ENCODE data around the gene LTC4S. TPM values are rescaled to one million over a fixed set of nuclear protein-coding genes. Genes with fewer than 3 reads are reported as not detected.
A peak's percentile ranks its signal among the peaks of the same experiment; 100 is the strongest.

The LTC4S gene
- total RNA-seq, 1 donor from 2014 or later = 0.26 TPM

DNA sequence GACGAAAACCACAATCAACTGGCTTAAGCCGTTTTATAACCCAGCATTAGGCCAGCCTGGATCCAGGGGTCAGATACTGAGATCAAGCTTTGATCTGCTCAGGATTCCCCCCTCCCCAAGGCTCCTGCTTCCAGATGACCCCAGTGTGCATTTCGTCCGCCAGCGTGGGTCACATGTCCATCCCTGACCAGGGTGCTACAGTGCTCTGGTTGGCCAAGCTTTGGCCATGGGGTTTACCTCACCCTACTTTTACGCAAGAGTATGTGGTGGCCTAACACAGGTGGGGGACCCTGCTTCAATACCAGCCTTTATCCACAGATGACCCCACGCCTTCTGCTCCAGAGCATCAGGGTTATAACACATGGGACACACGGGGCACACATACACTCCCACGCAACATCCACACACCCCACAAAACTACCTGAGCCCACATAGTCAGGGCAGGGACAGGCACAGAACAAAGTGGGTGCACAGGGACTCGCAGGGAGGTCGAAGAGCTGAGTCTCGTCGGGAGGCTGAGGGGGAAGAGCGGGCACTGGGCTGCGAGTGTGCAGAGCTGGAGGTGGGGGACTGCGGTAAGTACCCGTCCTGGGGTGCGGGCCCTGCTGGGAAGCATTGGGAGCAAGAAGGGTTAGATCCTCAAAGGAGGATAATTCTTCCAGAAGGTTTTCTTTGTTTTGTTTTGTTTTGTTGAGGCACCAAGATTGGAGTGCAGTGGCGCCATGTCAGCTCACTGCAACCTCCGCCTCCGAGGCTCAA lies 21.9 kb downstream of the LTC4S start:
- H3K36me3 ChIP-seq (ENCODE audit: control insufficient read depth, insufficient read depth, low read length) = no peaks in the 10 kb centered on the region
- FAIRE-seq (no peak), DNase-seq (ENCODE audit: low read depth) (no peak)
- H3K4me3 ChIP-seq (ENCODE audit: low read depth, low read length) = no peak overlapping the region
- no peaks in the 10 kb centered on the region for H3K27me3 ChIP-seq (ENCODE audit: control insufficient read depth, insufficient read depth, low read length)
- TF ChIP-seq CTCF (IDR thresholded peaks at IDR 0.05; ENCODE audit: insufficient read depth, low read length, severe bottlenecking) = no peak

- H3K27me3 ChIP-seq (ENCODE audit: control insufficient read depth, insufficient read depth, low read length) = no peaks in the 10 kb centered on the region
- DNase-seq (ENCODE audit: low read depth) (no peak), FAIRE-seq (no peak)
- no peaks in the 10 kb centered on the region for H3K36me3 ChIP-seq (ENCODE audit: control insufficient read depth, insufficient read depth, low read length)
- no peak for TF ChIP-seq CTCF (IDR thresholded peaks at IDR 0.05; ENCODE audit: insufficient read depth, low read length, severe bottlenecking)
- peak overlapping the region; percentile 33 for H3K4me3 ChIP-seq (ENCODE audit: low read depth, low read length)
These were observed 22.6 kb downstream of the LTC4S start for GRCh38 chr5:179816401-179816795.

GRCh38 chr5:179816796-179817469 lies 23.1 kb downstream of the LTC4S start:
- no peak for FAIRE-seq
- Histone ChIP-seq H3K36me3 (ENCODE audit: control insufficient read depth, insufficient read depth, low read length) (peaks cover under 1% of the 10 kb centered on the region), H3K4me3 (ENCODE audit: low read depth, low read length) (peak overlapping the region; percentile 33), H3K27me3 (ENCODE audit: control insufficient read depth, insufficient read depth, low read length) (no peaks in the 10 kb centered on the region)
- DNase-seq (ENCODE audit: low read depth) = no peak
- TF ChIP-seq CTCF (IDR thresholded peaks at IDR 0.05; ENCODE audit: insufficient read depth, low read length, severe bottlenecking) = no peak

DNA sequence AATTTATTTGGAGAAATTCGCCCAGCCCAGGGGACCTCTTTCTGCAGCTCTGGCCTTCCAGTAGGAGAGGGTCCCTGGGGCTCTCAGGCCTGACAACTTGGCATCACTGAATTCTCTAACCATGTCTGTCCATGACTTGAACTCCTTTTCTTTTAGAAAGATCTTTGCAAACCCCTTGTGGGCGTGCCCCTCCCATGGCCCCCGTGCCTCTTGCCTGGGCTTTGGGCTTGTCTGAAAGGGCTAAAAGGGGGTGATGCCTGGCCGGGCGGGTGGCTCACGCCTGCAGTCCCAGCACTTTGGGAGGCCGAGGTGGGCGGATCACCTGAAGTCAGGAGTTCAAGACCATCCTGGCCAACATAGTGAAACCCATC lies 23.7 kb downstream of the LTC4S start:
- no peak for TF ChIP-seq CTCF (IDR thresholded peaks at IDR 0.05; ENCODE audit: insufficient read depth, low read length, severe bottlenecking)
- Histone ChIP-seq H3K4me3 (ENCODE audit: low read depth, low read length) (peak overlapping the region; percentile 33), H3K36me3 (ENCODE audit: control insufficient read depth, insufficient read depth, low read length) (peaks cover 5% of the 10 kb centered on the region), H3K27me3 (ENCODE audit: control insufficient read depth, insufficient read depth, low read length) (no peaks in the 10 kb centered on the region)
- no peak for DNase-seq (ENCODE audit: low read depth)
- no peak for FAIRE-seq

DNA sequence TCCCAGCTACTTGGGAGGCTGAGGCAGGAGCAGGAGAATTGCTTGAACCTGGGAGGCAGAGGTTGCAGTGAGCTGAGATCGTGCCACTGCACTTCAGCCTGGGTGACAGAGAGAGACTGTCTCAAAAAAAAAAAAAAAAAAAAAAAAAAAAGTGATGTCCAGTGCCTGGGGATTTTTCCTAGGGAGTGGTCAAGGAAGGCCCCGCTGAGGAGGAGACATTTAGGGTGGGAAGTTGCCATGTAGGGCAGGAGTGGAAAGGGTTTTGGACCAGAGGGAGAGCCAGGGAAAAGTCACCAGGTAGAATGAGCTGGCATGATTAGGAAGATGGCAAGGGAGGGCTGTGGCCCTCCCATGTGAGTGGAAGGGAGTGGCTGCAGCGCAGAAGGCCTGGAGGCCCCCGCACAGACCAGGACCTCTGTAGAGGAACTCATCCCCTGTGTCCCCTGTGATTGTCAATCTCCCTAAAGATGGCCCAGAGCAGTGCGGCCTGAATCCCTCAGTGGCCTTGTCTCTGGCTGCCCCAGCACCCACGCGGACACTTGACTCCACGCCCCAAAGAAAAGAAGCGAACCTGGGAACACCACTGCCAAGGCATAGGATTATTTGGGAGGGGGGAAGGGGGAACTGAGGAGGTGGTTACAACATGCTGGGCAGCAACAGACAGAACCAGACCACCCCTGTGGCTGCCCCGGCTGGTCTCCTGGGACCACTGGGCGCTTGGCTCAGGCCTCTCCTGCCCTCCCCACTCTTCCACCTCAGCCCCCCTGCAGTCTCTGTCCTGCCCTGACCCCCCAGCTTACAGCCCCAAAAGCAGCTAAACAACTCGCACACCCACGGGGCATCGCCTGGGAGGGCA lies 24.3 kb downstream of the LTC4S start:
- FAIRE-seq (no peak), DNase-seq (ENCODE audit: low read depth) (no peak)
- peaks cover 11% of the 10 kb centered on the region for H3K36me3 ChIP-seq (ENCODE audit: control insufficient read depth, insufficient read depth, low read length)
- no peaks in the 10 kb centered on the region for H3K27me3 ChIP-seq (ENCODE audit: control insufficient read depth, insufficient read depth, low read length)
- TF ChIP-seq CTCF (IDR thresholded peaks at IDR 0.05; ENCODE audit: insufficient read depth, low read length, severe bottlenecking) = no peak
- peak overlapping the region; percentile 19 for H3K4me3 ChIP-seq (ENCODE audit: low read depth, low read length)
